NCI-H128 (cell line): Measurements from ENCODE around the gene GRAP2.

ENCODE experiments used
- DNase-seq: peaks from one replicate; lab custom pipeline; 2025; ENCODE audit not compliant: unreplicated experiment; lab: John Stamatoyannopoulos, UW

Gene GRAP2

GRCh38 chr22:39925273-39925672 lies 24.4 kb downstream of the GRAP2 start:
- no peak for DNase-seq

GRCh38 chr22:39925909-39926679 lies 25.2 kb downstream of the GRAP2 start:
- no peak for DNase-seq

- DNase-seq = no peak
Measured at GRCh38 chr22:39926753-39927152, 25.9 kb downstream of the GRAP2 start.

GRCh38 chr22:39927544-39927943 lies 26.7 kb downstream of the GRAP2 start:
- no peak for DNase-seq

GRCh38 chr22:39928536-39929520 lies 27.9 kb downstream of the GRAP2 start:
- DNase-seq = no peak

- DNase-seq = no peak
Measured at GRCh38 chr22:39931251-39931650, 30.4 kb downstream of the GRAP2 start.

- DNase-seq = no peak
Measured at GRCh38 chr22:39932166-39932565, 31.3 kb downstream of the GRAP2 start.

GRCh38 chr22:39932918-39933649 lies 32.2 kb downstream of the GRAP2 start:
- DNase-seq = no peak

GRCh38 chr22:39933741-39934140 lies 32.9 kb downstream of the GRAP2 start:
- no peak for DNase-seq

GRCh38 chr22:39935116-39935515 lies 34.2 kb downstream of the GRAP2 start:
- DNase-seq = no peak

GRCh38 chr22:39935612-39936011 lies 34.7 kb downstream of the GRAP2 start:
- no peak for DNase-seq

GRCh38 chr22:39936523-39937145 lies 35.8 kb downstream of the GRAP2 start:
- DNase-seq = no peak

GRCh38 chr22:39937906-39938305 lies 37.0 kb downstream of the GRAP2 start:
- DNase-seq = no peak

GRCh38 chr22:39938509-39939111 lies 37.7 kb downstream of the GRAP2 start:
- no peak for DNase-seq

- no peak for DNase-seq
Measured at GRCh38 chr22:39939830-39940229, 38.9 kb downstream of the GRAP2 start.

- no peak for DNase-seq
Measured at GRCh38 chr22:39940757-39941305, 39.9 kb downstream of the GRAP2 start.

GRCh38 chr22:39941601-39942000 lies 40.7 kb downstream of the GRAP2 start:
- DNase-seq = no peak

- DNase-seq = no peak
Measured at GRCh38 chr22:39942439-39943230, 41.8 kb downstream of the GRAP2 start.

GRCh38 chr22:39943337-39943736 lies 42.5 kb downstream of the GRAP2 start:
- no peak for DNase-seq
